ENCODE measurements around the gene CDYL2. TPM values are rescaled to one million over a fixed set of nuclear protein-coding genes. Genes with fewer than 3 reads are reported as not detected.
"Not testable (repeated sequence)": the region's sequence is repeated elsewhere in the genome, so short reads cannot be mapped to it uniquely, and the experiment has no call there.

The CDYL2 gene
- total RNA-seq, 2 experiments from 2014 or later, result 54.6 to 60.2 TPM

DNA sequence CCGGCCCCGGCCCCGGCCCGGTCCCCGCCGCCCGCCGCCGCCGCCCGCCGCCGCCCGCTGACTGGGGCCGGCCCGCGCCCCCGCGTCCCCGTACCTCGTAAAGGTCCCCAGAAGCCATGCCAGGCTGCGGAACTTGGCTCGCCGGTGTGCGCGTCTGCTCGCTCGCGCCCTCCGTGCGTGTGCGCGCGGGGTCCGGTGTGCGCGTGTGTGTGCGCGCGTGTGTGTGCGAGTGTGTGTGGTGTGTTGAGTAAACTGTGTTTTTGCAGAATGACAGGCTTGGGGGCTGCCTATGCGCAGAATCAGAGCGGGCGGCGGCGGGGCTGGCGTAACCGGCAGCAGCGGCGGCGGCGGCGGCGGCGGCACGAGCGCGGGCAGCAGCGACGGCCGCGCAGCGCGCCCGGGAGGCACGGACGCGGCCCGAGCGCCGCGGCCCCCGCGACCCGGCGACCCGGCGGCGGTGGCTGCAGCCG lies 307 bp downstream of the CDYL2 start:
- Mint-ChIP-seq H3K9me3 (peaks cover 16% of the 10 kb centered on the region), H3K4me3 (peak overlapping the region; percentile 95), H3K4me1 (peaks cover 63% of the 10 kb centered on the region), H3K27ac (peak overlapping the region; percentile 95), H3K27me3 (no peaks in the 10 kb centered on the region), H3K36me3 (ENCODE audit: low read depth) (peaks cover 36% of the 10 kb centered on the region)
- CTCF ChIA-PET, result no interaction called here
- peak; percentile 62 for DNase-seq
- POLR2A ChIA-PET, result interaction anchor here (1.0 to 1.5 kb wide), 2 partner anchors 17 to 213 kb away, joined by 3 to 4 read pairs; no protein-coding TSS in a partner anchor

- H3K9me3 Mint-ChIP-seq, result peaks cover 16% of the 10 kb centered on the region
- H3K36me3 Mint-ChIP-seq (ENCODE audit: low read depth), result peaks cover 36% of the 10 kb centered on the region
- ChIA-PET POLR2A (interaction anchor here (1.4 to 1.5 kb wide), 2 partner anchors 17 to 223 kb away, joined by 3 to 4 read pairs; no protein-coding TSS in a partner anchor), CTCF (no interaction called here)
- peak; percentile 67 for DNase-seq
- peak overlapping the region; percentile 95 for H3K4me3 Mint-ChIP-seq
- H3K4me1 Mint-ChIP-seq, result peaks cover 63% of the 10 kb centered on the region
- H3K27ac Mint-ChIP-seq, result peak overlapping the region; percentile 90
- no peaks in the 10 kb centered on the region for H3K27me3 Mint-ChIP-seq
These were observed 901 bp downstream of the CDYL2 start for GRCh38 chr16:80803339-80804055.

- no peak for DNase-seq
- peak overlapping the region; percentile 68 for H3K27ac Mint-ChIP-seq
- H3K36me3 Mint-ChIP-seq (ENCODE audit: low read depth), result peaks cover 38% of the 10 kb centered on the region
- POLR2A ChIA-PET, result interaction anchor here (0.5 to 1.4 kb wide), 3 partner anchors 195 to 277 kb away, joined by 3 read pairs; no protein-coding TSS in a partner anchor
- H3K4me1 Mint-ChIP-seq, result peaks cover 61% of the 10 kb centered on the region
- H3K4me3 Mint-ChIP-seq, result peak overlapping the region; percentile 73
- H3K27me3 Mint-ChIP-seq, result no peaks in the 10 kb centered on the region
- H3K9me3 Mint-ChIP-seq, result peaks cover 16% of the 10 kb centered on the region
- CTCF ChIA-PET, result interaction anchor here (1.0 to 1.1 kb wide), 2 partner anchors 238 to 275 kb away, joined by 3 to 4 read pairs; no protein-coding TSS in a partner anchor
These were observed 1.5 kb downstream of the CDYL2 start for GRCh38 chr16:80802902-80803301.

GRCh38 chr16:80802138-80802537 lies 2.3 kb downstream of the CDYL2 start:
- Mint-ChIP-seq H3K4me3 (peak overlapping the region; percentile 73), H3K27me3 (no peaks in the 10 kb centered on the region)
- POLR2A ChIA-PET, result interaction anchor here (0.8 kb wide), 1 partner anchor 276 kb away, joined by 3 read pairs; no protein-coding TSS in a partner anchor

GRCh38 chr16:80794071-80794470 lies 10.3 kb downstream of the CDYL2 start:
- Mint-ChIP-seq H3K36me3 (ENCODE audit: low read depth) (peaks cover 32% of the 10 kb centered on the region), H3K4me1 (peaks cover 5% of the 10 kb centered on the region), H3K9me3 (peaks cover 12% of the 10 kb centered on the region), H3K27ac (no peak overlapping the region), H3K4me3 (no peak overlapping the region), H3K27me3 (no peaks in the 10 kb centered on the region)
- ChIA-PET CTCF (interaction anchor here (1.1 kb wide), 1 partner anchor 31 kb away, joined by 3 read pairs; no protein-coding TSS in a partner anchor), POLR2A (no interaction called here)
- no peak for DNase-seq

More at GRCh38 chr16:80802138-80802537, 2.3 kb downstream of the CDYL2 start:
- DNase-seq, result no peak
- Mint-ChIP-seq H3K4me1 (peaks cover 53% of the 10 kb centered on the region), H3K27ac (no peak overlapping the region), H3K36me3 (ENCODE audit: low read depth) (peaks cover 32% of the 10 kb centered on the region), H3K9me3 (peaks cover 16% of the 10 kb centered on the region)
- CTCF ChIA-PET, result interaction anchor here (1.0 to 1.1 kb wide), 2 partner anchors 238 to 274 kb away, joined by 3 to 4 read pairs; no protein-coding TSS in a partner anchor

- POLR2A ChIA-PET, result no interaction called here
- no peak for DNase-seq
- no peak overlapping the region for H3K27ac Mint-ChIP-seq
- CTCF ChIA-PET, result no interaction called here
- H3K4me3 Mint-ChIP-seq, result no peak overlapping the region
- peaks cover 5% of the 10 kb centered on the region for H3K4me1 Mint-ChIP-seq
- H3K36me3 Mint-ChIP-seq (ENCODE audit: low read depth), result peaks cover 34% of the 10 kb centered on the region
- H3K9me3 Mint-ChIP-seq, result peaks cover 10% of the 10 kb centered on the region
- no peaks in the 10 kb centered on the region for H3K27me3 Mint-ChIP-seq
These were observed 12.4 kb downstream of the CDYL2 start for GRCh38 chr16:80792031-80792430.

DNA sequence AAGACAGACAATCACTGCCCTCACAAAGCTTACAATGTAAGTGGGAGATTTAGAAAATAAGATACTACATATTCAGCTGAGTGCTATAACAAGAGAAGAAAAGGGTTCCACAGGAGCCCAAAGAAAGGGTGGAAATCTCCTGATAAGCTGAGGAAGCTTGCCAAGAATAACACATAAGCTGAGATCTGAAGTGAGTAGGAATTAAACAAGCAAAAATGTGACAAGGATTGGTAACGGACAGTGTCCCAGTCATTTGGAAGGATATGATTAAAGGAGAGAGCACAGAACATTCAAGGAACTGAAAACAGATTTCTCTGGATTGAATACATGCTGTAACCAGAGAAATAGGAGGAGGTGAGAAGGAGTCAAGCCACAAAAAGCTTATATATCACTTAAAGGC lies 13.0 kb downstream of the CDYL2 start:
- Mint-ChIP-seq H3K27ac (no peak overlapping the region), H3K4me3 (no peak overlapping the region), H3K36me3 (ENCODE audit: low read depth) (peaks cover 34% of the 10 kb centered on the region), H3K4me1 (no peaks in the 10 kb centered on the region), H3K9me3 (peaks cover 11% of the 10 kb centered on the region), H3K27me3 (no peaks in the 10 kb centered on the region)
- DNase-seq, result no peak
- POLR2A ChIA-PET, result no interaction called here
- CTCF ChIA-PET, result no interaction called here

DNA sequence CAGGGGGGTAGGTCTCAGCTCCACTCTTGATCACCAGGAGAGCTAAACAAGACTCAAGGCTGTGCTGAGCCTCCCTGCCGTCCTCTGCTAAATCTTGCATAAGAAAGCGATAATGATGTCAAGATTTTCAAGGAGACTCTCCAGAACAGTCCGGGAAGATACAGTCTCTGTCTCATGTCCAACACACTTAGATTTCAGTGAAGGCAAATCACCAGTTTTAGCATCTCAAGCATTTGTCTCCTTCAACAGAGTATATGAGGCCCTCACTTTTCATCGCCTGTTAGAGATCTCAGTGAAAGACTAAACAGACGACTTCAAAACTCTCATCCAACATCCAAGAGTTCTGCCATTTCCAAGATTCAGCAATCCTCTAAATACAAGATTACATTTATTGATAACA lies 13.6 kb downstream of the CDYL2 start:
- Mint-ChIP-seq H3K36me3 (ENCODE audit: low read depth) (peaks cover 38% of the 10 kb centered on the region), H3K9me3 (peaks cover 17% of the 10 kb centered on the region), H3K27me3 (no peaks in the 10 kb centered on the region), H3K4me3 (no peak overlapping the region), H3K27ac (no peak overlapping the region), H3K4me1 (no peaks in the 10 kb centered on the region)
- ChIA-PET POLR2A (no interaction called here), CTCF (no interaction called here)
- DNase-seq, result no peak

DNA sequence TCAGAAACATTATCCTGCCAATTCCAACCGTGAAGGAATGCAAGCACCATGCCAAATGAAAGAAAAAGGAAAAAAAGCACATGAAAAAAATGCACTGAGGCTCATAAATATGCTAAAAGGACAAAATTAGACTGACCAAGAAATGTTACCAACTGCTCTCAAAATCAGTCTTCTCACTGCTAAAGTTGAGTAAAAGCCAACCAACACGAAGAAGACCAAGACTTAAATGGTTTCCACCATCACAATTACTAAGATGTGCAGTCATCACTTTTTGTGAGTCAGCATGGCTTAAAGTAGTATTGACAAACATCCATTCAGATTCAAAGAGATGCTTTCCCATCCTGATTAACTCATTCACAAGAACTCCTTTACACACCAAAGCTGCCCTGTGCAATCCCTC lies 16.4 kb downstream of the CDYL2 start:
- Mint-ChIP-seq H3K27me3 (no peaks in the 10 kb centered on the region), H3K27ac (no peak overlapping the region), H3K4me1 (peaks cover 3% of the 10 kb centered on the region), H3K9me3 (peaks cover 39% of the 10 kb centered on the region), H3K36me3 (ENCODE audit: low read depth) (peaks cover 47% of the 10 kb centered on the region), H3K4me3 (no peak overlapping the region)
- ChIA-PET POLR2A (no interaction called here), CTCF (no interaction called here)
- DNase-seq, result no peak

GRCh38 chr16:80786561-80786960 lies 17.8 kb downstream of the CDYL2 start:
- H3K27me3 Mint-ChIP-seq, CTCF ChIA-PET, DNase-seq, H3K4me1 Mint-ChIP-seq, H3K27ac Mint-ChIP-seq, H3K4me3 Mint-ChIP-seq, POLR2A ChIA-PET: not testable (repeated sequence)
- Mint-ChIP-seq H3K9me3 (peaks cover 46% of the 10 kb centered on the region), H3K36me3 (ENCODE audit: low read depth) (peaks cover 44% of the 10 kb centered on the region)

- ChIA-PET CTCF (no interaction called here), POLR2A (no interaction called here)
- Mint-ChIP-seq H3K4me3 (no peak overlapping the region), H3K27ac (no peak overlapping the region), H3K36me3 (ENCODE audit: low read depth) (peaks cover 53% of the 10 kb centered on the region), H3K27me3 (no peaks in the 10 kb centered on the region), H3K4me1 (peaks cover 3% of the 10 kb centered on the region), H3K9me3 (peaks cover 54% of the 10 kb centered on the region)
- DNase-seq, result no peak
These were observed 19.4 kb downstream of the CDYL2 start for GRCh38 chr16:80784951-80785350.

GRCh38 chr16:80778703-80779102 lies 25.7 kb downstream of the CDYL2 start:
- H3K27ac Mint-ChIP-seq, result no peak overlapping the region
- no peak for DNase-seq
- H3K4me3 Mint-ChIP-seq, result no peak overlapping the region
- ChIA-PET POLR2A (no interaction called here), CTCF (no interaction called here)
- H3K36me3 Mint-ChIP-seq (ENCODE audit: low read depth), result peaks cover 16% of the 10 kb centered on the region
- H3K27me3 Mint-ChIP-seq, result no peaks in the 10 kb centered on the region
- peaks cover 26% of the 10 kb centered on the region for H3K9me3 Mint-ChIP-seq
- H3K4me1 Mint-ChIP-seq, result peaks cover 2% of the 10 kb centered on the region

DNA sequence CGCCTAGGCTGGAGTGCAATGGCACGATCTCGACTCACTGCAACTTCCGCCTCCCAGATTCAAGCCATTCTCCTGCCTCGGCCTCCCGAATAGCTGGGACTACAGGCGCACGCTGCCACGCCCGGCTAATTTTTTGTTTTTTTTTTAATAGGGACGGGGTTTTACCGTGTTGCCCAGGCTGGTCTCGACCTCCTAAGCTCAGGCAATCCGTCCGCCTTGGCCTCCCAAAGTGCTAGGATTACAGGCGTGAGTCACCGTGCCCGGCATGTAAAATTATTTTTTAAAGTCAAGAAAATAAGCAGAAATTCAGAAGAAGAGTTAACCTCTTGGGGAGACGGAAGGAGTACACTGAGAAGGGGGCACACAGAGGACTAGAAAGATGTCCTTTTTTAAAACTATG lies 27.5 kb downstream of the CDYL2 start:
- Mint-ChIP-seq H3K36me3 (ENCODE audit: low read depth) (peaks cover 12% of the 10 kb centered on the region), H3K27ac (no peak overlapping the region), H3K9me3 (peaks cover 14% of the 10 kb centered on the region), H3K27me3 (no peaks in the 10 kb centered on the region), H3K4me1 (peaks cover 2% of the 10 kb centered on the region), H3K4me3 (no peak overlapping the region)
- CTCF ChIA-PET, result no interaction called here
- POLR2A ChIA-PET, result no interaction called here
- no peak for DNase-seq

DNA sequence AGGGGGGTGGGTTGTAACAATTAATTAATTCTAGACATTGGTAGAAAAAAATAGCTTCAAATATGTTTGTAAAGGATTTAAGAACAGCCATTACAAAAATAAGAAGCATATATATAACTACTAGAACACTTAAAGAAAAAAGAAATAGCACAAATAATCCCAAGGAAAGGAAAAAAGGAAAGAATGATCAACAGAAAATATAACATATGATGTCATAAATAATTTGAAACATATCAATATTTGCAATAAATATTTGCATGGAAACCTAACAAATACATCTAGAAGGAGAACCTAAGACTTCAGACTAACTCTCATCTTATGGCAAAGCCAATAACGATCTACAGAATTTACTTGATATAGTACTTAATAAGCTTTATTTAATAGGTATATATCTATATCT lies 28.9 kb downstream of the CDYL2 start:
- POLR2A ChIA-PET, result no interaction called here
- H3K4me1 Mint-ChIP-seq, result peaks cover 2% of the 10 kb centered on the region
- H3K36me3 Mint-ChIP-seq (ENCODE audit: low read depth), result peaks cover 16% of the 10 kb centered on the region
- CTCF ChIA-PET, result interaction anchor here (1.1 kb wide), 1 partner anchor 250 kb away, joined by 3 read pairs; no protein-coding TSS in a partner anchor
- no peak overlapping the region for H3K4me3 Mint-ChIP-seq
- no peak for DNase-seq
- H3K27ac Mint-ChIP-seq, result no peak overlapping the region
- peaks cover 8% of the 10 kb centered on the region for H3K9me3 Mint-ChIP-seq
- no peaks in the 10 kb centered on the region for H3K27me3 Mint-ChIP-seq

Measured in activated CD4-positive, alpha-beta memory T cell treated with anti-CD3 and anti-CD28 coated beads, Interleukin-2, amount 10 ng/mL, durations not matched to agents 7 days and 5 days (primary cell).